Mesothelial cell of epicardium (in vitro differentiated cells): Measurements from ENCODE around the gene CXCL13. TPM values are rescaled to one million over a fixed set of nuclear protein-coding genes. Genes with fewer than 3 reads are reported as not detected.

Experiments
- DNase-seq, 2 experiments: peaks; one replicate each; pipeline ENCODE4 v3.0.0; 2021; ENCODE audit warnings: low spot score in 2 of 2; ENCODE audit not compliant: unreplicated experiment in 2 of 2
- H3K27ac Mint-ChIP-seq: 2 replicates; pipeline ENCODE4 v1.8.0; 2021; ENCODE audit warnings: mixed read lengths
- H3K27me3 Mint-ChIP-seq: 2 replicates; pipeline ENCODE4 v1.8.0; 2021; ENCODE audit warnings: low read depth, mixed read lengths
- H3K36me3 Mint-ChIP-seq: 2 replicates; pipeline ENCODE4 v1.8.0; 2021; ENCODE audit warnings: mixed read lengths
- H3K4me1 Mint-ChIP-seq: 2 replicates; pipeline ENCODE4 v1.8.0; 2021; ENCODE audit warnings: mixed read lengths
- H3K4me3 Mint-ChIP-seq: 2 replicates; pipeline ENCODE4 v1.8.0; 2021; ENCODE audit warnings: mild to moderate bottlenecking, moderate library complexity, mixed read lengths
- H3K9me3 Mint-ChIP-seq: 2 replicates; pipeline ENCODE4 v1.8.0; 2021; ENCODE audit warnings: mixed read lengths
- CTCF ChIP-seq: fragments of 200-600 bp; sonication (generic); IDR thresholded peaks from one replicate; pipeline ENCODE4 v1.5.0; 2021; ENCODE audit warnings: antibody characterized with exemption; ENCODE audit not compliant: unreplicated experiment
- total RNA-seq: library from RNA; stranded (reverse); gene quantifications from 3 replicates; pipeline ENCODE4 v1.2.1, GENCODE V29; 2021

Gene CXCL13
- total RNA-seq, 1 donor from 2014 or later, result not detected

- no peak for DNase-seq
- no peak for TF ChIP-seq CTCF
- no peak overlapping the region for H3K27ac Mint-ChIP-seq
Observed at GRCh38 chr4:77623091-77623490, 17.5 kb downstream of the CXCL13 start.

GRCh38 chr4:77624213-77624612, 18.6 kb downstream of the CXCL13 start:
- DNase-seq, result no peak
- no peak for TF ChIP-seq CTCF
- H3K27ac Mint-ChIP-seq, result no peak overlapping the region
- no peak overlapping the region for H3K4me3 Mint-ChIP-seq
- no peaks in the 10 kb centered on the region for H3K36me3 Mint-ChIP-seq
- no peaks in the 10 kb centered on the region for H3K9me3 Mint-ChIP-seq
- no peaks in the 10 kb centered on the region for H3K4me1 Mint-ChIP-seq
- H3K27me3 Mint-ChIP-seq, result peaks cover 11% of the 10 kb centered on the region

More at GRCh38 chr4:77623091-77623490, 17.5 kb downstream of the CXCL13 start:
- Mint-ChIP-seq H3K4me1 (peaks cover 2% of the 10 kb centered on the region), H3K9me3 (no peaks in the 10 kb centered on the region), H3K27me3 (peaks cover 13% of the 10 kb centered on the region), H3K36me3 (no peaks in the 10 kb centered on the region), H3K4me3 (no peak overlapping the region)

GRCh38 chr4:77625485-77625884, 19.9 kb downstream of the CXCL13 start:
- DNase-seq, result no peak
- Mint-ChIP-seq H3K4me1 (no peaks in the 10 kb centered on the region), H3K27ac (no peak overlapping the region), H3K4me3 (no peak overlapping the region), H3K36me3 (no peaks in the 10 kb centered on the region), H3K9me3 (no peaks in the 10 kb centered on the region), H3K27me3 (peaks cover 11% of the 10 kb centered on the region)
- TF ChIP-seq CTCF, result no peak

- Mint-ChIP-seq H3K27me3 (no peaks in the 10 kb centered on the region), H3K4me1 (no peaks in the 10 kb centered on the region), H3K4me3 (no peak overlapping the region), H3K36me3 (no peaks in the 10 kb centered on the region), H3K27ac (no peak overlapping the region), H3K9me3 (no peaks in the 10 kb centered on the region)
- DNase-seq, result no peak
- no peak for TF ChIP-seq CTCF
Observed at GRCh38 chr4:77629885-77630284, 24.3 kb downstream of the CXCL13 start.

GRCh38 chr4:77631276-77631675, 25.7 kb downstream of the CXCL13 start:
- no peak for DNase-seq
- Mint-ChIP-seq H3K27me3 (no peaks in the 10 kb centered on the region), H3K4me1 (no peaks in the 10 kb centered on the region), H3K4me3 (no peak overlapping the region), H3K36me3 (no peaks in the 10 kb centered on the region), H3K9me3 (no peaks in the 10 kb centered on the region), H3K27ac (no peak overlapping the region)
- TF ChIP-seq CTCF, result no peak
